K562 (cell line): ENCODE data around the gene EBI3. TPM values are rescaled to one million over a fixed set of nuclear protein-coding genes. Genes with fewer than 3 reads are reported as not detected.
A peak's percentile ranks its signal among the peaks of the same experiment; 100 is the strongest.

Experiments
- ATAC-seq: fragments of 200-7000 bp; cut with Tn5 transposase; 3 replicates; pipeline ENCODE4 v1.9.1; 2020; ENCODE audit warnings: moderate library complexity
- BruUV-seq: library from RNA; stranded (reverse); fragments of 400-500 nt; replicated peaks from 2 replicates; lab custom pipeline; 2021; lab: Mats Ljungman, UMichigan
- CTCF ChIA-PET: fragments of 300-600 bp; formaldehyde crosslinking; extraction: SDS; loops from one replicate; lab custom pipeline; 2021; ENCODE audit warnings: low intra/inter-chr PET ratio; lab: Yijun Ruan, JAX
- POLR2A ChIA-PET: fragments of 300-600, 350-650 bp; sonication (Branson Sonifier 250); formaldehyde crosslinking; extraction: SDS; loops from one replicate; lab custom pipeline; 2021; ENCODE audit warnings: antibody characterized with exemption, inconsistent platforms; lab: Yijun Ruan, JAX
- DNase-seq, 4 experiments: peaks; one replicate each; pipeline versions ENCODE4 v3.0.0 to v3.0.0-alpha.2; 2011 to 2018; ENCODE audit warnings: low spot score in 3 of 4, mixed read lengths in 3 of 4; ENCODE audit errors: extremely low read depth in 1 of 4
- FAIRE-seq: peaks from 2 replicates; lab custom pipeline; 2011; peaks lifted over from hg19 to GRCh38; lab: Jason Lieb, UNC
- H2AFZ ChIP-seq: 2 replicates; pipeline ENCODE4 v1.6.0; 2011; ENCODE audit warnings: low read depth, low read length, control low read depth, inconsistent platforms
- H3K27ac ChIP-seq: fragments of 200-600 bp; 3 replicates; pipeline ENCODE4 v1.8.0; 2011; ENCODE audit warnings: low read depth, mild to moderate bottlenecking, control low read depth, inconsistent platforms, low read length, moderate library complexity, mixed read lengths; ENCODE audit errors: extremely low read depth
- H3K27me3 ChIP-seq, 2 experiments: fragments of 300-600 bp in 1 of 2; 2 replicates in 1 of 2; 3 replicates in 1 of 2; pipeline versions ENCODE4 v1.6.0 to v1.8.0; 2011; ENCODE audit warnings: inconsistent platforms in 2 of 2, low read length in 2 of 2, mild to moderate bottlenecking in 1 of 2, mixed read lengths in 1 of 2, moderate library complexity in 1 of 2; ENCODE audit not compliant: control insufficient read depth in 2 of 2, insufficient read depth in 2 of 2
- H3K36me3 ChIP-seq: fragments of 300-600 bp; 3 replicates; pipeline ENCODE4 v1.8.0; 2011; ENCODE audit warnings: mild to moderate bottlenecking, low read length, inconsistent platforms; ENCODE audit not compliant: control insufficient read depth, insufficient read depth
- H3K4me1 ChIP-seq, 2 experiments: fragments of 200-600 bp in 1 of 2; replicated peaks in 1 of 2; 2 replicates in 1 of 2; 3 replicates in 1 of 2; pipeline versions ENCODE4 v1.5.1 to v1.8.0; 2011; ENCODE audit warnings: inconsistent platforms in 2 of 2, low read length in 2 of 2, mild to moderate bottlenecking in 1 of 2, mixed read lengths in 1 of 2, moderate library complexity in 1 of 2; ENCODE audit not compliant: control insufficient read depth in 2 of 2, insufficient read depth in 2 of 2
- H3K4me2 ChIP-seq: 2 replicates; pipeline ENCODE4 v1.6.1; 2011; ENCODE audit warnings: low read length, control low read depth, inconsistent platforms, mixed read lengths; ENCODE audit not compliant: insufficient read depth
- H3K4me3 ChIP-seq: fragments of 200-600 bp; sonication (generic), shearing (Covaris generic); 2 replicates; pipeline ENCODE4 v1.5.1; 2016; ENCODE audit warnings: control low read depth, inconsistent platforms
- H3K79me2 ChIP-seq: fragments of 200-600 bp; 3 replicates; pipeline ENCODE4 v1.8.0; 2011; ENCODE audit warnings: low read length, inconsistent platforms; ENCODE audit not compliant: control insufficient read depth, insufficient read depth
- H3K9ac ChIP-seq, 2 experiments: 2 replicates each; pipeline versions ENCODE4 v1.6.0 to v1.6.1; 2011; ENCODE audit warnings: low read depth in 2 of 2, low read length in 2 of 2, control low read depth in 1 of 2, inconsistent platforms in 1 of 2, mild to moderate bottlenecking in 1 of 2, mixed read lengths in 1 of 2; ENCODE audit not compliant: insufficient read depth in 1 of 2
- H3K9me1 ChIP-seq: one replicate; pipeline ENCODE4 v1.6.0; 2011; ENCODE audit warnings: inconsistent platforms, mild to moderate bottlenecking, low read length, moderate library complexity; ENCODE audit not compliant: control insufficient read depth, insufficient read depth
- H3K9me3 ChIP-seq: replicated peaks from 2 replicates; pipeline ENCODE4 v1.5.1; 2011; ENCODE audit warnings: low read depth, low read length, inconsistent platforms; ENCODE audit not compliant: control insufficient read depth, insufficient read depth
- H4K20me1 ChIP-seq: replicated peaks from 2 replicates; pipeline ENCODE4 v1.6.1; 2011; ENCODE audit warnings: low read length, inconsistent platforms, mixed read lengths; ENCODE audit not compliant: control insufficient read depth, insufficient read depth
- CBX5 ChIP-seq: IDR thresholded peaks from 2 replicates; pipeline ENCODE4 v1.6.1; 2014; ENCODE audit warnings: low read depth, borderline replicate concordance
- CREB3L1 ChIP-seq: fragments of 450-650 bp; IDR thresholded peaks from 2 replicates; pipeline ENCODE4 v1.6.1; 2014; ENCODE audit warnings: low read depth, mild to moderate bottlenecking, moderate library complexity, borderline replicate concordance
- CXXC5 ChIP-seq: fragments of 250-450 bp; sonication (Bioruptor Pico); IDR thresholded peaks from 2 replicates; pipeline ENCODE4 v1.8.0; 2022; ENCODE audit warnings: inconsistent platforms, mild to moderate bottlenecking, moderate library complexity
- ZNF24 ChIP-seq: fragments of 450-650 bp; IDR thresholded peaks from 2 replicates; pipeline ENCODE4 v1.6.1; 2016
- WGBS: fragments of 100-300 bp; shearing (Covaris generic); methylation state at CpG from one replicate; pipeline ENCODE4 v1.1.6; 2016; ENCODE audit warnings: low coverage, mixed read lengths; ENCODE audit not compliant: insufficient coverage; ENCODE audit errors: missing lambda C conversion rate; 5-methylcytosine and 5-hydroxymethylcytosine counted together
- in situ Hi-C: fragments of 300-500 bp; cut with MboI; formaldehyde crosslinking; loops from 4 replicates; pipeline ENCODE4 v1.15.0; 2018; ENCODE audit warnings: inconsistent platforms, mixed read lengths
- intact Hi-C: fragments of 100-400 bp; cut with micrococcal nuclease; formaldehyde crosslinking; loops from 2 replicates; pipeline ENCODE4 v1.14.2; 2022
- polyA plus RNA-seq, 8 experiments: library from polyadenylated mRNA; depleted of rRNA in 4 of 8; stranded (reverse) in 5 of 8; unstranded in 3 of 8; fragments of >200 nt; fragmentation: Nextera tagmentation in 2 of 8; fragmentation: Illumina TruSeq in 1 of 8; extraction: Ambion mirVana in 2 of 8; extraction: Trizol in 1 of 8; gene quantifications; 2 replicates each; pipeline versions ENCODE4 v1.2.1 to v1.2.3, GENCODE V29; 2011 to 2014; ENCODE audit warnings: inconsistent platforms in 1 of 8, missing spikeins in 1 of 8
- total RNA-seq, 7 experiments: library from RNA; depleted of rRNA in 6 of 7; stranded (reverse); fragments of >200 nt in 6 of 7; fragmentation: Illumina TruSeq in 2 of 7; extraction: Trizol in 2 of 7; gene quantifications; 2 replicates each; pipeline versions ENCODE4 v1.2.1 to v1.2.3, GENCODE V29; 2011 to 2021; ENCODE audit warnings: low replicate concordance in 1 of 7

Gene EBI3
- total and polyA plus RNA-seq, 9 of the 15 experiments (the other 6 are each of a cell fraction or from before 2014, with no cell fraction given): 0.08 to 0.35 (median 0.22) TPM; not detected in 6

GRCh38 chr19:4234142-4234861 is 5.0 kb downstream of the EBI3 start:
- H3K4me1 ChIP-seq: peaks cover 0 to 26% of the 10 kb centered on the region in 2 experiments; a peak in 3 of 5 replicates
- H3K9me1 ChIP-seq: no peaks in the 10 kb centered on the region
- DNase-seq: peak in 2 of 4 experiments; percentile 4 to 6
- peak overlapping the region in 1 of 2 experiments; percentile 68; a peak in 2 of 4 replicates for H3K9ac ChIP-seq
- WGBS: 14% methylated on average over 21 of the region's 21 CpGs
- no peak overlapping the region for H3K4me3 ChIP-seq
- ATAC-seq: no peak
- in situ Hi-C loops: no loop called here
- ChIA-PET CTCF (interaction anchor here (0.6 kb wide), 1 partner anchor 111 kb away, joined by 3 read pairs; no protein-coding TSS in a partner anchor), POLR2A (interaction anchor here (0.6 to 1.9 kb wide), 4 partner anchors 13 to 227 kb away, joined by 3 to 8 read pairs (median 4); partner anchors contain the start of gene YJU2)
- H3K27ac ChIP-seq: no peak overlapping the region
- no peaks in the 10 kb centered on the region for H3K36me3 ChIP-seq
- intact Hi-C loops: no loop called here
- 0 out of 2 replicates have a peak overlapping the region, but pooled peaks have one; percentile 40 for H2AFZ ChIP-seq
- H3K4me2 ChIP-seq: no peak overlapping the region
- no peaks in the 10 kb centered on the region for H3K79me2 ChIP-seq
- 0 out of 2 replicates have a peak, but pooled peaks cover 3% of the 10 kb centered on the region for H4K20me1 ChIP-seq
- no peak for FAIRE-seq
- peaks cover 12 to 28% of the 10 kb centered on the region in 2 experiments; a peak in 3 of 5 replicates for H3K27me3 ChIP-seq
- TF ChIP-seq ZNF24: peak; percentile 92
- TF ChIP-seq CREB3L1: no peak
- no peak for TF ChIP-seq CXXC5
- no peak for TF ChIP-seq CBX5
- H3K9me3 ChIP-seq: no peaks in the 10 kb centered on the region
- no TSS peak for BruUV-seq
